Epithelial cell of prostate (primary cell): ENCODE results near the gene HS3ST4.
"Not testable (repeated sequence)": the region's sequence is repeated elsewhere in the genome, so short reads cannot be mapped to it uniquely, and the experiment has no call there.

Source experiments
- DNase-seq: peaks from one replicate; pipeline ENCODE4 v3.0.0-alpha.2; 2011; ENCODE audit warnings: low read depth, low spot score
- H3K27ac ChIP-seq: fragments of 450-650 bp; 2 replicates; pipeline ENCODE4 v1.5.1; 2017; ENCODE audit warnings: mild to moderate bottlenecking

The HS3ST4 gene

GRCh38 chr16:25729188-25729915, 37.6 kb downstream of the HS3ST4 start:
- DNase-seq: no peak
- no peak overlapping the region for H3K27ac ChIP-seq

GRCh38 chr16:25730396-25730795, 38.6 kb downstream of the HS3ST4 start:
- no peak overlapping the region for H3K27ac ChIP-seq
- no peak for DNase-seq

- DNase-seq: no peak
- H3K27ac ChIP-seq: no peak overlapping the region
These were observed 42.9 kb downstream of the HS3ST4 start for GRCh38 chr16:25734430-25735385.

GRCh38 chr16:25735645-25736044, 43.9 kb downstream of the HS3ST4 start:
- H3K27ac ChIP-seq: no peak overlapping the region
- no peak for DNase-seq

GRCh38 chr16:25747160-25747758, 55.5 kb downstream of the HS3ST4 start:
- DNase-seq: no peak
- H3K27ac ChIP-seq: no peak overlapping the region

- DNase-seq: no peak
- no peak overlapping the region for H3K27ac ChIP-seq
These were observed 56.4 kb downstream of the HS3ST4 start for GRCh38 chr16:25748092-25748654.

- H3K27ac ChIP-seq: no peak overlapping the region
- DNase-seq: no peak
These were observed 58.9 kb downstream of the HS3ST4 start for GRCh38 chr16:25750488-25751216.

- no peak overlapping the region for H3K27ac ChIP-seq
- DNase-seq: no peak
These were observed 59.6 kb downstream of the HS3ST4 start for GRCh38 chr16:25751230-25751835.

GRCh38 chr16:25764466-25764865, 72.7 kb downstream of the HS3ST4 start:
- no peak overlapping the region for H3K27ac ChIP-seq
- no peak for DNase-seq

GRCh38 chr16:25771216-25771615, 79.5 kb downstream of the HS3ST4 start:
- H3K27ac ChIP-seq: no peak overlapping the region
- DNase-seq: no peak

GRCh38 chr16:25771812-25772568, 80.2 kb downstream of the HS3ST4 start:
- no peak overlapping the region for H3K27ac ChIP-seq
- DNase-seq: no peak

- DNase-seq: not testable (repeated sequence)
These were observed 84.5 kb downstream of the HS3ST4 start for GRCh38 chr16:25776214-25776613.

GRCh38 chr16:25783226-25783625, 91.5 kb downstream of the HS3ST4 start:
- DNase-seq: no peak
- H3K27ac ChIP-seq: no peak overlapping the region

More at GRCh38 chr16:25776214-25776613, 84.5 kb downstream of the HS3ST4 start:
- not testable (repeated sequence) for H3K27ac ChIP-seq

GRCh38 chr16:25785361-25785760, 93.6 kb downstream of the HS3ST4 start:
- H3K27ac ChIP-seq: no peak overlapping the region
- DNase-seq: no peak

GRCh38 chr16:25786748-25787147, 95.0 kb downstream of the HS3ST4 start:
- H3K27ac ChIP-seq: no peak overlapping the region
- no peak for DNase-seq

GRCh38 chr16:25788637-25789036, 96.9 kb downstream of the HS3ST4 start:
- no peak overlapping the region for H3K27ac ChIP-seq
- no peak for DNase-seq

GRCh38 chr16:25796239-25796638, 104.5 kb downstream of the HS3ST4 start:
- no peak overlapping the region for H3K27ac ChIP-seq
- no peak for DNase-seq

GRCh38 chr16:25798065-25798464, 106.3 kb downstream of the HS3ST4 start:
- DNase-seq: no peak
- no peak overlapping the region for H3K27ac ChIP-seq

GRCh38 chr16:25799816-25800215, 108.1 kb downstream of the HS3ST4 start:
- no peak for DNase-seq
- H3K27ac ChIP-seq: no peak overlapping the region
